Upper lobe of left lung (tissue), 4 donors: Measurements from ENCODE around the gene SEC16B.

Experiments used
- CTCF ChIP-seq, 6 experiments: fragments of 450-650 bp in 4 of 6; fragments of 200-600 bp in 2 of 6; sonication (generic) in 2 of 6; IDR thresholded peaks; one replicate each; pipeline ENCODE4 v1.5.1; 2016 to 2019; ENCODE audit warnings: antibody characterized with exemption in 6 of 6
- EP300 ChIP-seq, 4 donors: sonication (generic); formaldehyde crosslinking; IDR thresholded peaks; one replicate each; pipeline ENCODE4 v1.5.1; 2017; ENCODE audit warnings: antibody characterized with exemption in 4 of 4, control low read depth in 2 of 4
- POLR2A ChIP-seq, 4 donors: fragments of 450-650 bp; IDR thresholded peaks; one replicate each; pipeline ENCODE4 v1.5.1; 2016 to 2017; ENCODE audit warnings: antibody characterized with exemption in 4 of 4, mild to moderate bottlenecking in 2 of 4
- POLR2AphosphoS5 ChIP-seq, 2 donors: sonication (generic); formaldehyde crosslinking; IDR thresholded peaks; one replicate each; pipeline ENCODE4 v1.5.1; 2017; ENCODE audit warnings: antibody characterized with exemption in 2 of 2

- no peak for TF ChIP-seq CTCF (IDR thresholded peaks at IDR 0.05)
- TF ChIP-seq POLR2AphosphoS5 (IDR thresholded peaks at IDR 0.05): no peak
- TF ChIP-seq POLR2A (IDR thresholded peaks at IDR 0.05): no peak
- no peak for TF ChIP-seq EP300 (IDR thresholded peaks at IDR 0.05)
Measured at GRCh38 chr1:177959811-177960515, 9.9 kb downstream of the SEC16B start.
